GM21515 (cell line): ENCODE results near the gene TGOLN2.

Experiments
- ATAC-seq: cut with Tn5 transposase; IDR thresholded peaks from one replicate; pipeline ENCODE4 v1.9.1; 2021; ENCODE audit not compliant: unreplicated experiment

Gene TGOLN2

DNA sequence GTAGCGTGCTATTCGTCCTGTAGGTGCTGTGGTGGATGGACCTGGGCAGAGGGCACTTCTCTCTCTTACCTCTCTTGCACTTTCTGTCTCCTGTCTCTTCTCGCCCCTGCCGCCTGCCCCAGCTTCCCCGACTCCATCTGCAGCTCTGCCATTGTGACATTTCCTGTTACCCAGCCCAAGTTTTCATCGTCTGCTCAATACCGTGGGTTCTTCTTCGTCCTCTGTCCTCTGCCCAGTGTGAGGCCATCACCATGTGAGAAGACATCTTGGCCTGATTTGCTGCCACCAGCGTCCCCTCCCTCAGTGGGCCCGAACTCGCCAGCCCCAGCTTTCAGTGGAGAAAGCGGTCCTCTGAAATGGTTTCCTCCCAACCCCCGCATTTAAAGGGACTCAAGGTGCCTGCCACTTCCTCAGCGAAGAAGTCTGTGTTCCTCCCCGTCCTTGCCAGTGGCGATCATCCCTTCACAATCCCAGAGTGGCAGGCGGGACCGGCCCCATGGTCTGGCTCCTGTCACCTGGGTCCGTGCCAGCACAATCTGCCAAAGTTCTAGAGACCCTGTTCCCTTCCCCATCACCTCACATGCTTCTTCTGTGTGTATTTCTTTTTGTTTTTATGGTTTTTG lies 18.0 kb downstream of the TGOLN2 start:
- ATAC-seq: no peak

DNA sequence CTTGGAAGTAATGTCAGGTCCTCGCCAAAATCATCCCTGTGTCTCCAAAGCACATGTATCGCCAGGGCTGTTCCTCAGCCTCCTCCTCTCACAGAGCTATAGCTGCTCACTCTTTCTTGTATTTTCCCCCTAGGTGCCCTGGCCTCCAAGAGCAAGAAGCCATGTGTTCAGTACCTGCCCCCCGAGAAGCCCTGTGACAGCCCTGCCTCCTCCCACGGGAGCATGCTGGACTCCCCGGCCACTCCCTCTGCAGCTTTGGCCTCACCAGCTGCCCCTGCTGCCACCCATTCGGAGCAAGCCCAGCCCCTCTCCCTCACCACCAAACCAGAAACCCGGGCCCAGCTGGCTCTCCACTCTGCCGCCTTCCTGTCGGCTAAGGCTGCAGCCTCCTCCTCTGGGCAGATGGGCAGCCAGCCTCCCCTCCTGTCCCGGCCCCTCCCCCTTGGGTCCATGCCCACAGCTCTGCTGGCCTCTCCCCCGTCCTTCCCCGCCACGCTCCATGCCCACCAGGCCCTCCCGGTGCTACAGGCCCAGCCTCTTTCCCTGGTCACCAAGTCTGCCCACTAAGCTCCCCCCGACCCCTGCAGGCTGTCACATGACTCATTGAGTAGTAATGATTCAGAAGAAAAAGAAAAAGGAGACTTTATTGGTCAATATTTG lies 18.8 kb downstream of the TGOLN2 start:
- no peak for ATAC-seq

DNA sequence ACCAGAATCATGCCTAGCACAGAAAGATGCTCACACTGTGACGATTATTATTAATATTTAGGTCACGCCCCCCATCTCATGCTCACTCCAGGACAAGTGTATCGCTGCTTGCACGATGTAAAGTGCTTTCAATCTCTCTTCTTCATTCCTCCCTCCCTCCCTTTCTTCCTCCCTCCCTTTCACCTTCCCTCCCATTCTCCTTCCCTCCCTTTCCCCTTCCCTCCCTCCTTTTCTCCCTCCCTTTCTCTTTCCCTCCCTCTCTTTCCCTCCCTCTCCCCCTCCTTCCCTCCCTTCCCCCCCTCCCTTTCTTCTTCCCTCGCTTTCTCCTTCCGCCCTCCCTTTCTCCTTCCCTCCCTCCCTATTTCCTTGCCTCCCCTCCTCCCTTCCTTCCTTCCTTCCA lies 19.6 kb downstream of the TGOLN2 start:
- no peak for ATAC-seq

DNA sequence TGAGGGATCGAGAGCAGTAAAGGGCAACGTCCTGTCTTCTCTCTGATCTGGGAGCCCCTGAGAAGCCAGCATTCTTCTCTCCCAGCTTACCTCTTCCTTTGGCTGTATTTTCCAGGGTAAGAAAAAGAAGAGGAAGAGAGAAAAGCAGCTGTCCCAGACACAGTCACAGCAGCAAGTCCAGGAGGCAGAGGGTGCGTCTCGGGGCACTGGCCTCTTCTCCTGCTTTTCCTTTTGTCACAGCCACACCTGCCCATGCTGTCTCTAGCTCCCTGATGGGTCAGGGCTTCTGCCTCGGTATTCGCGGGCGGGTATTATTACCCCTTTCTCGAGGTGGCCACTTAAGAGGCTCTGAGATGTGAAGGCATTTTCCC lies 20.3 kb downstream of the TGOLN2 start:
- no peak for ATAC-seq

DNA sequence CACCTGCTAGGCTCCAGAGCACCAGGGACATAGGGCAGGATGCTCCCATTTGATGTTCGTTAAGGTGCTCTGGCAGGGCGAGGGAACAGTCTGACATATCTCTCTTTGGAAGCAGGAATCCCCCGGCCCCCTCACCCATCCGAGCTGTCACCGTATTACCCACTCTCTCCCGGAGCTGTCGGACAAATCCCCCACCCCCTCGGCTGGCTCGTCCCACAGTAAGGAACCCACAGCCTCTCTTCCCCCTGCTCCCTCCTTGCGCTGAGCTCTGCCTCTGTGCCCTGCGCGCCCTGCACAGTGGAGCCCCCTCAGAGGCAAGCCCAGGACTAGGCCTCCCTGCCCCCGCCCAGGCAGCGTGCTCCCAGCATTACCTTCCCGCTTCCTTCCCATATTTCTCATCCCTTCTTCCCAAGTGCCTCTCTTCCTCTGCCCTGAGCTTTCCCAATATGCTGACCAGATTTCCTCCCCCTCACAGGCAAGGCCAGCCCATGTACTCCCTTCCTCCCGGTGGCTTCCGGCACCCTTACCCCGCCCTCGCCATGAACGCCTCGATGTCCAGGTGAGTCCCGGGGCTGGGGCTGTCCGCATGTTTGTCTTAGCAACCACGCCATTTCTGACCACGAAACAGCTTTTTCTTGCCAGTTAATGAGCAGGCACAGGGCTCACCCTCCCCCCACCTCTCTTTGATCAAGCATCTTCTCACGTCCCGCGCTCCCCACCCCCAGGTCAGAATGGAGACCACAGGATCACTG lies 23.8 kb downstream of the TGOLN2 start:
- ATAC-seq: no peak

DNA sequence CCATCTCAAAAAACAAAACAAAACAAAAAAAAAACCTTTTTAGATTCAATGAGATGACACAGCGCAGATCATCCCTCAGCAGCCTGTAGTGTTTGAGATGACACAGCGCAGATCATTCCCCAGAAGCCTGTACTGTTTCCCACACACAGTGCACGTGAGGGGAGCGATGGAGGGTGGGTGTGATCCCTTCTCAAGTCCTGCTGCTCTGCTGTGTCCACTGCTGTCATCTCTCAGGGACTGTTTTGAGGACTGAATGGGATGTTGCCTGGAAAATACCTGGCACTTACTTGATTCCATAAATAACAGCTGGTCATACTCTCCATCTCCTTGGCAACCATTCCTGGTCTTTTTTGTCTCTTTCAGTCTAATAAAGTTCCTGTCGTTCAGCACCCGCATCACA lies 25.7 kb downstream of the TGOLN2 start:
- ATAC-seq: no peak

DNA sequence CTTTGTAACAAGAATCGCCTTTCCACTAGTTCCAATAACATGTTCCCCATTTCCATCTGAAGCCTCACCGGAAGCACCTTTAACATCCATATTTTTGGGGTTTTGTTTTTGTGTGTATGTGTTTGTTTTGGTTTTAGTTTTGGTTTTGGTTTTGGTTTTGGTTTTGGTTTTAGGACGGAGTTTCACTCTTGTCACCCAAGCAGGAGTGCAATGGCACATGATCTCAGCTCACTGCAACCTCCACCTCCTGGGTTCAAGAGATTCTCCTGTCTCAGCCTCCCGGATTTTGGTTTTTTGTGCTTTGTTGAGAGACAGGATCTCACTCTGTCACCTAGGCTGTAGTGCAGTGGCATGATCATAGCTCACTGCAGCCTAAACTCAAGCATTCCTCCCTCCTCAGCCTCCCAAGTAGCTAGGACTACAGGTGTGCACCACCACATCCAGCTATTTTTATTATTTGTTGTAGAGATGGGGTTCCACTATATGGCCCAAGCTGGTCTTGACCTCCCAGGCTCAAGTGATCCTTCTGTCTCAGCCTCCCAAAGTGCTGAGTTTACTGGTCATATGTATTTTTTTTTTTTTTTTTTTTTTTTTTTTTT lies 36.3 kb downstream of the TGOLN2 start:
- no peak for ATAC-seq

DNA sequence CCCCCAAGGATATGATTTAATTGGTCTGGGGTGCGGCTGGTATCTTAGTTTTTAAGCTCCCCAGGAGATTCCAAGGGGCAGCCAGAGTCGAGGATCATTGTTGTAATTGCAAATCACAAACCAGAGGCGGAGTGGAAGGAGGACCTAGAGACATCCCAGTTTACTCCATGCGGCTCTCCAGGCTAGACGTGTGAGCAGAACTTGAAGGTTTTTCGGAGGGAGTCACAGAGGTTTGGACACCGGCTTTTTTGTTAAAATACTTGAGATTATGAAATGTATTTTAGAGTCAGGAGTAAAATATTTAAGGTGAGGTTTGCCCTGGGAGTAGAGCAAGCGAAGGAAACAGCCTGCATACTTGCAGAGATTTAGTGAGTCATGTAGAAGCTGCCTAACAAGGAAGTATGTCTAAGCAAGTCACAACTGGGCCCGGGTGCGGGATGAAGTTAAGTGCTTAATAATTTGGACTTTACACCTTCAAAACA lies 39.5 kb downstream of the TGOLN2 start:
- no peak for ATAC-seq

DNA sequence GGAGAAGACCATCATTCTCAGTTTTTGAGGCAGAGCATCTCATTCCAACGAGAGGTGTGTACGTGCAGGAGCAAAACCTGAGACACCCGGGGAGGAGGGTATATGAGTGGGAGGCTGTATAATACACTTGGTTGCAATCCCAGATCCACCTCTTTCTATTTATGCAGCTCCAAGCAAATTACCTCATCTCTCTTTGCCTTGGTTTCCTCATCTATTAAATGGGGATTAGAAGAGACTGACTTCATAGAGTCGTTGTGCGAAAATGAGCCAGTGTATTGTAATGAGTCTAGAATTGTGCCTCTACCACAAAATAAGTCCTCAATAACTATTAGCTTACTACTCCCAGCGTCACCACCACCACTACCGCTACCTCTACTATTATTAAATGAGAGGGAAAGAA lies 40.1 kb downstream of the TGOLN2 start:
- ATAC-seq: no peak

DNA sequence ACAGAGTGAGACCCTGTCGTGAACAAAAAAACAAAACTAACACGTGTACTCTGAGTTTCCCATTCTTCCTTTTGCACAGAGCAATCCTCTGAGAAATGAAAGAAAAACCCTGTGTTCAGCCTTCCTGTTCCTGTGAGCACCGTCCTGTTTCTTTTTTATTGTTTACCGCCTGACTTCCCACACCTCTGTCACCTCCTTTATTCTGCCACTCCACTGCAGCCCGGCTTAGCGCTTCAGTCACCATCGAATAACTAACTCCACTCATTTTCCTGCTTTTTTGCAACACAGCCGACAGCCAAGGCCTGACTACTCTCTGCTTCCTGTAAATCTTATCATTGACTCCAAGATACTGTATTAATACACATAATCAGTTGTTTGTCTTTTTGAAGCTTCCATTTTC lies 40.9 kb downstream of the TGOLN2 start:
- no peak for ATAC-seq

DNA sequence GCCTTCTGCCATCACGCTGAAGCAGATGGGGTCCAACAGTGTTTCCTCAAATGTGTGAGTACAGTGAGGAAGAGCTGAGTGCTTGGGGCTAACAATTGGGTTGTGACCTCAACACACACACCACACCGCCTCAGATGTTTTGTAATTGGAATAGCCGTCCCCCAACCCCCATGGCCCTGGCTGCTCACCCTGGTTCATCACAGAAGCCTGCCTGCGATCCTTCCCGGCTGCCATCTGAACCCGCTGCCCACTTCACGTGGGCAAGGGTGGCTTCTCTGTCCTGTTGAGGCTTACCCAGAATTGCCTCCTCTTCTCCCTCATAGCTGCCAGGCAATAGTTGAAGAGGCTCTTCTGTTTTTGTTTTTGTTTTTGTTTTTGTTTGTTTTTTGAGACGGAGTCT lies 44.1 kb downstream of the TGOLN2 start:
- no peak for ATAC-seq

DNA sequence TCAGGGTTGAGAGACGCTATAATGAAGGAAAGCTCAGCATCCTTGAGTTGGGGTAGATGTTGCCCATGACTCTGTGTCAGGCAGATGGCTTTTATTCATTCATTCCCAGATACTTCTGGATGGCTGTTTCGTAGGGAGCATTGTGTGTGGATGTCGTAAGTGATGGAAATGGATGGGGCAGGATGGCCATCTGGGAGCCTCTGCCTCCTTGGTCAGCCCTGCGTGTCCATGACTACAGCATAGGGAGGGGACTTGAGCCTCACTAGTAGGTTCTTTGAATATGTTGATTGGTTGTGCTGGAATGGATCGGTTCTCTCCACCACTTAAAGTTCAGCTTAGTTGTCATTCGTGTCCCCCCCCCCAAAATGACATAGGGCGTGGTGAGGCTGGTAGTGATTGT lies 44.9 kb downstream of the TGOLN2 start:
- ATAC-seq: no peak

DNA sequence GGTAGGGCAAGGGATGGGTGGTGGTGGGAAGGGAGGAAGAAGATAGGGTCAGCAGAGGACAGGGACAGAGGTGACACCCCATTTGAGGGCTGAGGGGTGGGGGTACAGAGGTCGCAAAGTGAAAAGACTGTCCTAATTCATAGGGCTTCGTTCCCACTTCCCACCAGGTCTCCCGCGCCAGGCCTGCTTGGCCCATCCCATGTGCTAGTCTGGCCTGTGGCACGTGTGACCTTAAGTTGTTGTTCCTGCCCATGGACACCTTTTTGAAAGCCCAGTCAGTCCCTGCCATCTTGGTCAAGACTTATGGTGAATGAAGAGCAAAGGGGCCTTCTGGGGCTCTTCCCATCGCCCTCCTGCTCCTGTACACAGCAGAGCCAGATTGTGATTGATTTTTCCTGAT lies 46.2 kb downstream of the TGOLN2 start:
- no peak for ATAC-seq

DNA sequence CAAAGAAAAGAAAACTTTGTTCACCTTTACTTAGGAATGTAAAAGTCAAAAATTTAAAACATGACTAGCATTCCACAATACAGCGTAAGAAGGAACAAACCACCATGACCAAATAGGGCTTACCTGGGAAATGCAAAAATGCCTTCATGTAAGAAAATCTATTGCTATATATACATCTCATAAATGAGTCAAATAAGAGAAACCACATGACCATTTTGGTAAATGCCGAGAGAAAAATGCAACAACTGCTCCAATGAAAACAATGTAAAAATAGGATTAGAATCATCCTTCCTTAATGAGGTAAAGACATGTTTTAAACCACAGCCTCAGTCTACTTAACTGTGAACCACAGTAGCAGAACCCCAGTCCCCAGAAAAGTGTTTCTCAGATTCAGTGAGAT lies 49.4 kb downstream of the TGOLN2 start:
- ATAC-seq: no peak

DNA sequence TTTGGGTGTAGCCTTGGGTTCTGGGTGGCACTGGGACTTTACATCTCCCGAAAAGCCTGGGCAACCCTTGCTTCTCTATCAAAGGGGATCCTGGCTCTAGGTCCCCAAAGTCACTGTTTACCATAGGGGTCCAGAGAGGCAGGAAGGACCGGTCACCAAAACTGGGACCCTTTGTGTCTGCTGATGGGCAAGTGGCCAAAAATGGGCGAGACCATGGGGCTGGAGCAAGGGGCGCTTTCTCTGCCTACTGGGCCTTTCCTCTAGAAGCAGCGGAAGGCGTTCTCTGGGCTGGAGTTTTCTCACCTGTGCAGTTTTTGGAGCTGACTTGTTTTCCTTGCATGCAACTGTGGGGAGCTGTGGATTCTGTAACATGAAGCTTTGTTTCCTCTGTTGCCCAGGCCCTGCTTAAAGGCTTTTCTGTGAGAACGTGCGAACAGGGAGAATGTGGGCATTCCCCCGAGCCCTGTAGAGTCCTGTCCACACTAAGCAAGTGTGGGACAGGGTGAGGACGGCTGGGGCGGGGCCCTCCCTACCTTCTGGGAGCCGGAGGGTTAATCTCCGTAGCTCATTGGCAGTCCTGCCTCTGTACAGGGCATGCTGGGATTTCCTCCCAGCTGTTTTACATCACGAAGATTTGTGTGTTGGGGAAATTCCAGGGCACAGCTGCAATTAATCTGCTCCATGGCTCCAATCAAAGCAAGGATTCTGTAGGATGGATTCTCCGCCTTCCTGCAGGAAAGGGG lies 50.2 kb downstream of the TGOLN2 start:
- no peak for ATAC-seq

DNA sequence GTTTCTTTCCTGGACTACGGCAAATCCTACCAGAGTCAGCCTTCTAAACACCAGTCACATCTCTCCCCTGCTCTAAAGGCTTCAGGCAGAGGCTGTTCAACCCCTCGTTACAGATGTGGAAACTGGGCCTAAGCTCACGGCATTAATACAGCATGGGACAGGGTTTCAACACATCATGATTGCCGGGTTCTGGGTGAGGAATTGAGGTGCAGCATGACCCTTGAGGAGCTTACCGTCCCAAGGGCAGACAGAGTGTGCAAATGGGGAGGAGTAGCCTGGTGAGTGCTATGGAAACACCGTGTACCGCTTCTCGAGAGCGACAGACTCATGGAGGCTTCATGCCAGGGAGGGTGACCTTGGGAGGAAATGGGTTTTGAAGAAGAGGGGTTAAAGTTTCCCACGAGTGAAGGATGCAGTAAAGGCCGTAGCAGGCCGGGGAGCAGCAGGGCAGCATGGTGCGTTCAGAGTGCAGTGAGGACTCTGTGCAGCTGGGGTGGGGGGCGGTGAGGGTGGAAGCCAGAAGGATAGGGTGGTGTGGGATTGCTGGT lies 51.1 kb downstream of the TGOLN2 start:
- no peak for ATAC-seq

DNA sequence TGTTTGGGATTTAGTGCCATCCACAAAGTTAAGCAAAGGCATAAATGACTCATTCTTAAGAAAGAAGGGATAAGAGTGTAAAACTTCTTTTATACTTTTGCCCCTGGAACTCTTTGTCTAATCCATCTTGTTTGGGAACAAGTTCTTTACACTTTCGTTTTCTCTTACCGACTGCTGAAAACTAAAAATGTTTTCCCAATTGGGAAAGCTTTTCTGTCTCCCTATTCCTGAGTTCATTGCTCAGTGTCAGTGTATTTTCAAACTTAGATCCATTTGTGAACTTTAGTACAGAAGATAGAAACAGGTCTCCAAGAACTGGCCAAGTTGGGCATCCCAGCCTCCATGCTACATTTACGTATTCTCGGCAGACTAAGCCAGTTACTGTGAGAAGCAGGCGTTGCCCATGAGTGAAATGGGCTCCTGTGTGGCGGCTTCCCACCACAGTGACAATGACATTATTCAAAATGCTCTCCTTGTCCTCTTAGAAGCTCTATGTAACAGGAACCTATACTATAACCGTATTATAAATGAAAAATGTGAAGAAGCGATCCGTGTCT lies 51.7 kb downstream of the TGOLN2 start:
- no peak for ATAC-seq

DNA sequence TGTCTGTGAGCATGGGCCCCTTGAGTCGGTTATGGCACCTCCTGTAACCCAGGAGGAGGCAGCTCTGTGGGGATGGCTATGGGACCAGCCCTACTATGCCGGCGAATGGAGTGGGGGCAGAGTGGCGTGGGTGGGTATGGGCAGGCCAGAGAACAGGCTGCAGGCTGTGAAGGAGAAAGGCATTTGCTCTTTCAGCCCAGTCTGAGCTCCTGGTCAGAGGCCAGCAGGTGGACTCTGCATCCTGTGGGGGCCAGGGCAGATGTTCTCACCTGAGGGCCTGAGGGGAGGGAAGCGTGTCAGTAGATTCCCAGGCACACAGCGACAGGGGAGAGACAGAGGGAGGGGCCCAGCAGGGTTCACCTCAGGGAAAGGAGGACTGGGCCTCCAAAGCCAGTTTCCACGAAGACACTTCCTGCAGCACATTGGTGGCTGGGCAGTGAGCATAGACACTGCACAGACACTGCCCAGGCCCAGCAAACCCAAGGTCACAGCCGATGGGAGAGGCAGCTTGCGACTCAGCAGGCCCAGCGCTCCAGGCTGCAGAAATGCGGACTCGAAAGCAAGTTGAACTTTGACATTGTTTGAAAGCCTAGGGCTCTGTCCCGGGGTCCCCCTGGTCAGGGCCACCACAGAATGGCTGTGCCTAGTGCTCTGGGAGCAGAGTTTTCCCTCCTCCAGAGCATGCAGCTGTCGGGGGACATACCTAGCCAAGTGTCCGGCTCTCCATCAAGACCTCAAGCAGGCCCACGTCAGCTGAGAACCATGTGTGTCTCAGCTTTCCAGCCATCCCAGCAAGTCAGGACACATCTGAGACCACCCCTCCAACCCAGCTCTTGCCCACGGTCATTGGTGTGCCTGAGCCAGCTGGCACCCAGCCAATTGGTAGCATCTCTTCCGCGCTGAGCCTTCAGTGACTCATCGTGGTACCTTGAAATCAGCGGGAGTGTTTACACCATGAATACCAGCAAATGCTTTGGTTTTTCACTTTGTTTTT lies 53.8 kb downstream of the TGOLN2 start:
- no peak for ATAC-seq

DNA sequence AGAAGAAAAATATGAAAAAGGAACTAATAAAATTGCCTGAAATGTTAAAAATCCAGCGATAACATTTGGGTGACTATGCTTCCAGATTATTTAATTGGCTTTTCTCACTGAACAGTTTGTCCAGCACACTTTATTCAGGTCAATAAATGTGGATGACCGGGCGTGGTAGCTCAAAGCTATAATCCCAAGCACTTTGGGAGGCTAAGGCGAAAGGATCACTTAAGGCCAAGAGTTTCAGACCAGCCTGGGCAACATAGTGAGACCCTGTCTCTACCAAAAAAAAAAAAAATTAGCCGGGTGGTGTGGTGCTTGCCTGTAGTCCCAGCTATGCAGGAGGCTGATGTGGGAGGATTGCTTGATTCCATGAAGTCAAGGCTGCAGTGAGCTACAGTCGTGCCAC lies 55.4 kb downstream of the TGOLN2 start:
- no peak for ATAC-seq
